Fibroblast of skin of scalp (primary cell): ENCODE data around the gene FTL. TPM values are rescaled to one million over a fixed set of nuclear protein-coding genes. Genes with fewer than 3 reads are reported as not detected.
A peak's percentile ranks its signal among the peaks of the same experiment; 100 is the strongest.
"Not testable (repeated sequence)": the region's sequence is repeated elsewhere in the genome, so short reads cannot be mapped to it uniquely, and the experiment has no call there.

Experiments used
- DNase-seq: peaks from one replicate; pipeline ENCODE4 v3.0.0-alpha.2; 2013
- polyA plus RNA-seq, 2 experiments: library from polyadenylated mRNA; unstranded; fragments of 120-200 nt; gene quantifications; one replicate each; pipeline ENCODE4 v1.2.1, GENCODE V29; 2013; ENCODE audit not compliant: insufficient read length in 2 of 2

FTL gene
- polyA plus RNA-seq (2013, experiment 1 of 2; ENCODE audit: insufficient read length), result 3,247 TPM
- polyA plus RNA-seq (2013, experiment 2 of 2; ENCODE audit: insufficient read length), result 3,009 TPM

DNA sequence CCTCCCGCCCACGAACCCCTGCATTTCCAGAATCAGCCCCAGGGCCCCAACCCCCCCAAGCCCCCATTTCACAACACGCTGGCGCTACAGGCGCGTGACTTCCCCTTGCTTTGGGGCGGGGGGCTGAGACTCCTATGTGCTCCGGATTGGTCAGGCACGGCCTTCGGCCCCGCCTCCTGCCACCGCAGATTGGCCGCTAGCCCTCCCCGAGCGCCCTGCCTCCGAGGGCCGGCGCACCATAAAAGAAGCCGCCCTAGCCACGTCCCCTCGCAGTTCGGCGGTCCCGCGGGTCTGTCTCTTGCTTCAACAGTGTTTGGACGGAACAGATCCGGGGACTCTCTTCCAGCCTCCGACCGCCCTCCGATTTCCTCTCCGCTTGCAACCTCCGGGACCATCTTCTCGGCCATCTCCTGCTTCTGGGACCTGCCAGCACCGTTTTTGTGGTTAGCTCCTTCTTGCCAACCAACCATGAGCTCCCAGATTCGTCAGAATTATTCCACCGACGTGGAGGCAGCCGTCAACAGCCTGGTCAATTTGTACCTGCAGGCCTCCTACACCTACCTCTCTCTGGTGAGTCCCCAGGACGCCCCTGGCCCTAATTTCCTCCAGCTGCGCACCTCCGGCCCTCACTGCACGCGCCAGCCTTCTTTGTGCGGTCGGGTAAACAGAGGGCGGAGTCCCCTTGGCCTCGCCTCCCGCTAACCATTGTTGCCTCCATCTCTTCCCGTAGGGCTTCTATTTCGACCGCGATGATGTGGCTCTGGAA lies at the start of gene FTL:
Gene FTL (plus strand): TSS at position 270 of the 766 bp plus-strand sequence. CDS start 199 bp downstream, at position 469.
- peak; percentile 97 for DNase-seq

DNA sequence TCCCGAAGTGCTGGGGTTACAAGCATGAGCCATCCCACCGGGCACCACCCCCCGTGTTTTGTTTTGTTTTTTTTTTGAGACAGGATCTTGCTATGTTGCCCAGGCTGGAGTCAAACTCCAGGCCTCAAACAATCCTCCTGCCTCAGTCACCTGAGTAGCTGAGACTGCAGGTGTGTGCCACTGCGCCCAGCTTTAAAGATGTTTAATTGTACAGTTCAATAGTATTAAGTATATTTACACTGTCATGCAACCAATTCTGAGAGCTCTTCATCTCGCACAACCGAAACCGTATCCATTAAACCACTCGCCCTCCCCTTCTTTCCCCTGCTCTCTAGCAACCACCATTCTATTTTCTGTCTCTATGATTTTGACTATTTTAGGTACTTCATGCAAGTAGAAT lies 49.4 kb upstream of the FTL start:
- no peak for DNase-seq

DNA sequence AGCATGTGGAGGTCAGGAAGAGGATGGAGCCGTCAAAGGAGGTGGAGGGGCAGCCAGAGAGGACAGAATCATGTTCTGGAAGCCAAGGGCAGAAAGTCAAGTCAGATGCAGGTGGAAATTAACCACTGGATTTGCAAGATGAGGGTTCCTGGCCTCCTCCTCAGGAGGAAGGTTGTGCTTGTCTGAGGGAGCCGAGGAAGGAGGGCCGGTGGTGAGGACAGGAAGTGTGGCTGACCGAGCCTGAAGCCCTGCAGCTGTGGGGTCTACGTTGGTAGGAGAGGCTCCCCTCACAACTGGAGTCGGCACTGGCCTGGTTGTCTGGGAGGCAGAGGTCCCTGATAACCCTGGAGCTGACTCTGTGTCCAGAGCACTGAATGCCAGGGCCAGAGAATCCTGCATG lies 47.0 kb upstream of the FTL start:
- no peak for DNase-seq

DNA sequence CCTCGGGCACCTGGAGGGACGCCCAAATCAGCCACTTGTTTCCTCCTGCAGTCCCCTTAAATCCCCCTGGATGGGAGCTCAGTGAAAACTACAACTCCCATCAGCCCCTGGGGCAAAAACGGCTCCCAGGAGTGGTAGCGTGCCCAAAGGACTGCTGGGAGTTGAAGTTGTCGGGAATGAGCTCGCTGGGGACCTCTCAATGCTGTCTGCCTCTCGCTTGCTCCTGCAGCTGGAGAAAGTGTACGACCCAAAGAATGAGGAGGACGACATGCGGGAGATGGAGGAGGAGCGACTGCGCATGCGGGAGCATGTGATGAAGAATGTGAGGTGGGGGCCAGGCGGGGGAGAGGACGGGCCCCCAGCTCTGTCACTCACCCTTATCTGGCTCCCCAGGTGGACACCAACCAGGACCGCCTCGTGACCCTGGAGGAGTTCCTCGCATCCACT lies 46.3 kb upstream of the FTL start:
- DNase-seq, result peak; percentile 23

DNA sequence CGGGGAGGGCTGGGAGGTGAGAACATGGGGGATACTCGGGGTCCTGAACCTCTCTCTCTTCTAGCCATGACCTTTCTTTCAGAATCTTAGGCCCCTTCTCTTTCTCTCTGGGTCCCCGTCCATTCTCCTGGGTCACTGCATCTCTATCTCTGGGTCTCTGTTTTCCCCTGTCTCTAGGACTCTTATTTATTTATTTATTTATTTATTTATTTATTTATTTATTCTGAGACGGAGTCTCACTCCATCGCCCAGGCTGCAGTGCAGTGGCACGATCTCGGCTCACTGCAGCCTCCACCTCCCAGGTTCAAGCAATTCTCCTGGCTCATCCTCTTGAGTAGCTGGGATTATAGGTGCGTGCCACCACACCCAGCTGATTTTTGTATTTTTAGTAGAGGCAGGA lies 45.8 kb upstream of the FTL start:
- not testable (repeated sequence) for DNase-seq

DNA sequence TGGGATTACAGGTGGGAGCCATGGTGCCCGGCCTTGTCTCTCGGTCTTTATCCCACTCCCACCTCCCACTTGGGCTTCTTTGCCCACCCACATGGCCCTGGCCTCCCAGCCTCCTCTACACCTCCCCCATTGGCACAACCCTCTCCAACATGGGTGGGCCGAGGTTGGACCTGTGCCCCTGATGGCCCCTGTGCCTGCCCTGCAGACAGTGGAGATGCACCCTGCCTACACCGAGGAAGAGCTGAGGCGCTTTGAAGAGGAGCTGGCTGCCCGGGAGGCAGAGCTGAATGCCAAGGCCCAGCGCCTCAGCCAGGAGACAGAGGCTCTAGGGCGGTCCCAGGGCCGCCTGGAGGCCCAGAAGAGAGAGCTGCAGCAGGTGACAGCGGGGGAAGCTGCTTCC lies 44.2 kb upstream of the FTL start:
- no peak for DNase-seq

DNA sequence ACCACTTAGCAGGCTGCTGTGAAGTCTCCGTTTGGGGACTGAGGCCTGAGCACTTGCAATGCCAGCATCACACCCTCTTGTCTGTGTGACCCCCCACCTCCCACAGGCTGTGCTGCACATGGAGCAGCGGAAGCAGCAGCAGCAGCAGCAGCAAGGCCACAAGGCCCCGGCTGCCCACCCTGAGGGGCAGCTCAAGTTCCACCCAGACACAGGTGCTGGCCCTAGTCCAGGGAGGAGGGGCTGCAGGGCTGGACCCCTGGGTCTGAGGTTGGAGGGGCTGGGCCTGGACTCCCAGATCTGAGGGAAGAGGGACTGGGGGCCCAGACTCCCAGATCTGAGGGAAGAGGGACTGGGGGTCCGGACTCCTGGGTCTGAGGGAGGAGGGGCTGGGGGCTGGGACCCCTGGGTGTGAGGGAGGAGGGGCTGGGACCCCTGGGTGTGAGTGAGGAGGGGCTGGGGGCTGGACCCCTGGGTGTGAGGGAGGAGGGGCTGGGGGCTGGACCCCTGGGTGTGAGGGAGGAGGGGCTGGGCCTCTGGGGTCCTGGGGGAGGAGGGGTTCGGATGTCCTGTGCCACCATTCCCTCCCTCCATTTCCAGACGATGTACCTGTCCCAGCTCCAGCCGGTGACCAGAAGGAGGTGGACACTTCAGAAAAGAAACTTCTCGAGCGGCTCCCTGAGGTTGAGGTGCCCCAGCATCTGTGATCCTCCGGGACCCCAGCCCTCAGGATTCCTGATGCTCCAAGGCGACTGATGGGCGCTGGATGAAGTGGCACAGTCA lies 43.2 kb upstream of the FTL start:
- no peak for DNase-seq

DNA sequence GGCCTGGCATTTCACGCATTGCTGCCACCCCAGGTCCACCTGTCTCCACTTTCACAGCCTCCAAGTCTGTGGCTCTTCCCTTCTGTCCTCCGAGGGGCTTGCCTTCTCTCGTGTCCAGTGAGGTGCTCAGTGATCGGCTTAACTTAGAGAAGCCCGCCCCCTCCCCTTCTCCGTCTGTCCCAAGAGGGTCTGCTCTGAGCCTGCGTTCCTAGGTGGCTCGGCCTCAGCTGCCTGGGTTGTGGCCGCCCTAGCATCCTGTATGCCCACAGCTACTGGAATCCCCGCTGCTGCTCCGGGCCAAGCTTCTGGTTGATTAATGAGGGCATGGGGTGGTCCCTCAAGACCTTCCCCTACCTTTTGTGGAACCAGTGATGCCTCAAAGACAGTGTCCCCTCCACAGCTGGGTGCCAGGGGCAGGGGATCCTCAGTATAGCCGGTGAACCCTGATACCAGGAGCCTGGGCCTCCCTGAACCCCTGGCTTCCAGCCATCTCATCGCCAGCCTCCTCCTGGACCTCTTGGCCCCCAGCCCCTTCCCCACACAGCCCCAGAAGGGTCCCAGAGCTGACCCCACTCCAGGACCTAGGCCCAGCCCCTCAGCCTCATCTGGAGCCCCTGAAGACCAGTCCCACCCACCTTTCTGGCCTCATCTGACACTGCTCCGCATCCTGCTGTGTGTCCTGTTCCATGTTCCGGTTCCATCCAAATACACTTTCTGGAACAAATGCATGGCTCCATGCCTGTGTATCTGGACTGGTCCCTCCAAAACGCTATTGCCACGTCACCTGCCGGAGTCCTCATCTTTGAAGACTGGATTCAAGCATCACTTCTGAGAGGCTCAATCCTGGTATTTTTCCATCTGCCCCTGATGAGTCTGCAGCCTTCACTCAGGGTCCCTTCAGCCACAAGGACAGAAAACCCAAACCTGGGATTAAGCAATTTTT lies 42.3 kb upstream of the FTL start:
- no peak for DNase-seq

DNA sequence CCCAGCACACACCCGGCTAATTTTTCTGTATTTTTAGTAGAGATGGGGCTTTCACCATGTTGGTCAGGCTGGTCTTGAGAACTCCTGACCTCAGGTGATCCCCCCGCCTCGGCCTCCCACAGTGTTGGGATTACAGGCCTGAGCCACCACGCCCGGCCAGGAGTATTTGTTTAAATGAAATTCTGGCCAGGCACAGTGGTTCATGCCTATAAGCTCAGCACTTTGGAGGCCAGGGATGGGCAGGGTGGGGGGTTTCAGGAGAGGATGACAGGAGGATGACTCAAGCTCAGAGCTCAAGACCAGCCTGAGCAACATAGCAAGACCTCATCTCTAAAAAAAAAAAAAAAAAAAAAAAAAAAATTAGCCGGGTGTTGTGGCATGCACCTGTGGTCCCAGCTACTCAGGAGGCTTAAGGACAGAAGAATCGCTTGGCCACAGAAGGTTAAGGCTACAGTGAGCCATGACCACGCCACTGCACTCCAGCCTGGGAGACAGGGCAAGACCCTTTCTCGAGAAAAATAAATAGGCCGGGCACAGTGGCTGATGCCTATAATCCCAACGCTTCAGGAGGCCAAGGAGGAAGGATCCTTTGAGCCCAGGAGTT lies 39.8 kb upstream of the FTL start:
- DNase-seq, result peak; percentile 73

DNA sequence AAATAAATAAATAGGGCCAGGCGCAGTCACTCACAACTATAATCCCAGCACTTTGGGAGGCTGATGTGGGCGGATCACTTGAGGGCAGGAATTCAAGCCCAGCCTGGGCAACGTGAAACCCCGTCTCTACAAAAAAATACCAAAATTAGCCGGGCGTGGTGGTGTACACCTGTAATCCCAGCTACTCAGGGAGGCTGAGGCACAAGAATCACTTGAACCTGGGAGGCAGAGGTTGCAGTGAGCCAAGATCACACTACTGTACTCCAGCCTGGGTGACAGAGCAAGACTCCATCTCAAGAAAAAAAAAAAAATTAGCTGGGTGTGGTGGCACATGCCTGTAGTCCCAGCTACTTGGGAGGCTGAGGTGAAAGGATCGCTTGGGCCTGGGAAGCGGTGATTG lies 39.2 kb upstream of the FTL start:
- not testable (repeated sequence) for DNase-seq

DNA sequence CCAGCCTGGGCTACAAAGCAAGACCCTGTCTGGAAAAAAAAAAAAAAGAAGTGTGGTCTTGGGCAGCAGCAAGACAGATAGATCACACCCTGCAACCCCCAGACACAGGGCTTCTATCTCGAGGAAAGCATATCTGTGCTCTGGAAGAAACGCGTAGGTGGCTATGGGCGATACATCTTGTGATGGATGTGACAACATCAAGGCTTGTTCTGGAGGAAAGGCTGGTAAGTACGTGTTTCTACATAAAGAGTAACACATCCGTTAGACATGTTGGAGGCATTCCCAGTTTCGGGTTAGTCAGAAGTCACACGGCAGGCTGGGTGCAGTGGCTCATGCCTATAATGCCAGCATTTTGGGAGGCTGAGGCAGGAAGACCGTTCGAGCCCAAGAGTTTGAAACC lies 38.2 kb upstream of the FTL start:
- DNase-seq, result peak; percentile 89

DNA sequence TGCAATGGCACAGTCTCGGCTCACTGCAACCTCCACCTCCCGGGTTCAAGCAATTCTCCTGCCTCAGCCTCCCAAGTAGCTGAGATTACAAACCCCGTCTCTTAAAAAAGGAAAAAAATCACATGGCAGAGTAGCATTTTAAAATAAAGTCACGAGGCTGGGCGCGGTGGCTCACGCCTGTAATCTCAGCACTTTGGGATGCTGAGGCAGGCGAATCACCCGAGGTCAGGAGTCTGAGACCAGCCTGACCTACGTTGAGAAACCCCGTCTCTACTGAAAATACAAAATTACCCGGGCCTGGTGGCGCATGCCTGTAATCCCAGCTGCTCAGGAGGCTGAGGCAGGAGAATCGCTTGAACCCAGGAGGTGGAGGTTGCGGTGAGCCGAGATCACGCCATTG lies 37.4 kb upstream of the FTL start:
- DNase-seq, result not testable (repeated sequence)

DNA sequence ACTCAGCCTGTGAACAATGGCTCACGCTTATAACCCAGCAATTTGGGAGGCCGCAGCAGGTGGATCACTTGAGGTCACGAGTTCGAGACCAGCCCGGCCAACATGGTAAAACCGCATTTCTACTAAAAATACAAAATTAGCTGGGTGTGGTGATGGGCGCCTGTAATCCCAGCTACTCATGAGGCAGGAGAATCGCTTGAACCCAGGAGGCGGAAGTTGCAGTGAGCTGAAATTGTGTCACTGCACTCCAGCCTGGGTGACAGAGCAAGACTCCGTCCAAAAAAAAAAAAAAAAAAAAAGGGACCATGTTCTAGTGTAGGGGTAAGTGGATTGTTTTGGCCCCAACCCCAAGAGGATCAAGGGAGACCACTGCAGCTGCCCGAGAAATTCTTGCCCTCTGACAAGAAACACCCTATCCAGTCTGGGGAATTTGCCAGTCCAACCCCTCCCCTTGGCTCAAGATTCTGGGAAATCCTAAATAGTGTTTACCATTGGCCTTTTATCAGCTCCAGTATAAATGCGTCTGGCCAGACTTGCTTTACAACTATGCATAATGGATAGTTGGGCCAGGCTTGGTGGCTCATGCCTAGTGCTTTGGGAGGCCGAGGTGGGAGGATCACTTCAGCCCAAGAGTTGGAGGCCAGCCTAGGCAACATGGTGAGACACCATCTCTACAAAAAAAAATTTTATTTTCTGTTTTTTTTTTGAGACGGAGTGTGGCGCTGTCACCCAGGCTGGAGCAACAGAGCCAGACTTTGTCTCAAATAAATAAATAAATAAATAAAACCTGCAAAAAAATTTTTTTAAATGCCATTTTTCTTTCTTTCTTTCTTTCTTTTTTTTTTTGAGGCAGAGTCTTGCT lies 36.7 kb upstream of the FTL start:
- DNase-seq, result no peak

DNA sequence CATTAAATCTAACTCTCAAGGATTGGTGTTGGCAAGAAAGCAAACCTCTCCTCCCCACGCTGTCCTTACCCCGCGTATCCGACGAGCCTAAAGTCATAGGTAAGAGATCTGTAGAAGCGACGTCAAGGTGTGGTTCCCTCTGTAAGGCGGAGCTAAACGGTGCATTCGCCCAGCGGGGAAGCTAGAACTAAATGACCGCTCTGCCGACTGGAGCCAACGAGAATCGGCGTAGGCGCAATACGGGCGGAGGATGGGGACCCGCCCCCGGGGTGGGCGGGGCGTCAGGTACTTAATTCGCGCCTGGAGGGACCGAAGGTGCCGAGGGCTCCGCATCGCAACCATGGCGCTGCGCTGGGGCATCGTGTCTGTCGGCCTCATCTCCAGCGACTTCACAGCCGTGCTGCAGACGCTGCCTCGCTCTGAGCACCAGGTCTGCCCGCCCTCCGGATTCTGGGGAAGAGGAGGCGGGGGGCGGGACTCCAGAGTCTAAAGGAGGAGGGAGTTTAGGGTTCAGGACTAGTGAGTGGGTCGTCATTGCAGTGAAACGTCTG lies 31.7 kb upstream of the FTL start, which contains the start of gene DHDH:
Gene DHDH (plus strand): TSS at position 318 of the 551 bp plus-strand sequence. CDS start 23 bp downstream, at position 341.
- peak; percentile 22 for DNase-seq

DNA sequence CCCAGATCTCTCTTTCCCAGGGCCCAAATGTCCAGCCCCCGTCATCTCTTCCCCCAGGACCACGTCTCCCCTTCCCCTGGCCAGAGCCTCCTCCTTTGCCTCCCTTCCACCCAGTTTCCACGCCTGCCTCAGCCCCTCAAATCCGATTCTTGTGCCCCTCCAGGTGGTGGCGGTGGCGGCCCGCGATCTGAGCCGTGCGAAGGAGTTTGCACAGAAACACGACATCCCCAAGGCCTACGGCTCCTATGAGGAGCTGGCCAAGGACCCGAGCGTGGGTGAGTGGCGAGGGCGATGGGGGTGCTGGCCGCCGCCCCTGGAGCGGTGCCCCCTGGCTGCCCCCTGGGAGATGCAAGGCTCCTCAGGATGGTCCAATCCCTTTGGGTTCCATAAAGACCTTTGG lies 30.3 kb upstream of the FTL start:
- no peak for DNase-seq

DNA sequence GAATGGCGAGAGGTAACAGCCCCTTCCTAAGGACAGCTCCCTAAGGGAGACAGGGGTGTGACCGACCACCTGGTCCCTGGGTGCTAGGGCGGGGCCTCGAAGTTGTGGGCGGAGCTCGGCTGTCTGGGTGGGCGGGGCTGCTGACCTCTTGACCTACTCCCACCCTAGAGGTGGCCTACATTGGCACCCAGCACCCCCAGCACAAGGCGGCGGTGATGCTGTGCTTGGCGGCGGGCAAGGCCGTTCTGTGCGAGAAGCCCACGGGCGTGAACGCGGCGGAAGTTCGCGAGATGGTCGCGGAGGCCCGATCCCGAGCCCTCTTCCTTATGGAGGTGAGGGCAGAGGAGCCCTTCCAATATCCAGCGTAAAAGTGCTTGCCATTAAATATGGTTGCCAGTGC lies 29.2 kb upstream of the FTL start:
- no peak for DNase-seq

DNA sequence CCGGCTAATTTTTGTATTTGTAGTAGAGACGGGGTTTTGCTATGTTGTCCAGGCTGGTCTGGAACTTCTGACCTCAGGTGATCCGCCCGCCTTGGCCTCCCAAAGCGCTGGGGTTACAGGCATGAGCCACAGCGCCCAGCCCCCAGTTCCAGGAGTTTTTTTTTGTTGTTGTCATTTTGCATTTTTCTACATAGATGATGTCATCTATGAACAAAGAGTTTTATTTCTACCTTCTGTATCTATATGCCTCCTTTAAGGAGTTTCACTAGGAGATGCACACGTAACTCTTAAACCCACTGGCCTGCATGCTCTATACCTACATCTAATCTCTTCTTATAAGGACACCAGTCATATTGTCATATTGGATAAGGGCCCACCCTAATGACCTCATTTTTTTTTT lies 26.9 kb upstream of the FTL start:
- no peak for DNase-seq

DNA sequence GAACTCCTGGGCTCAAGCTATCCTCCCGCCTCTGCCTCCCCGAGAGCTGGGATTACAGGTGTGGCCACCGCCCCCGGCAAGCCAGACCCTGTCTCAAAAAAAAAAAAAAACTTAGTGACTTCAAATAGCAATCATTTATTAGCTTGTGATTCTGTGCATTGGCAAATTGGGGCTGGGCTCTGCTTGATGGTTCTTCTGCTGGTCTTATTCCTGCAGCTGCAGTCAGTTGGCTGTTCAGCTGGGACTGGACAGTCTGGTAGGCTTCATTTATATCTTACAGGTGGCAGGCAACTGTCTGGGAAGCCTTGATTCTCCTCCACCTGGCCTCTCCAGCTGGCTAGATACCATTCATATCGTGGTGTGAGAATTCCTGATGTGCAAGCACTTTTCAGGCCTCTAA lies 24.2 kb upstream of the FTL start:
- no peak for DNase-seq

DNA sequence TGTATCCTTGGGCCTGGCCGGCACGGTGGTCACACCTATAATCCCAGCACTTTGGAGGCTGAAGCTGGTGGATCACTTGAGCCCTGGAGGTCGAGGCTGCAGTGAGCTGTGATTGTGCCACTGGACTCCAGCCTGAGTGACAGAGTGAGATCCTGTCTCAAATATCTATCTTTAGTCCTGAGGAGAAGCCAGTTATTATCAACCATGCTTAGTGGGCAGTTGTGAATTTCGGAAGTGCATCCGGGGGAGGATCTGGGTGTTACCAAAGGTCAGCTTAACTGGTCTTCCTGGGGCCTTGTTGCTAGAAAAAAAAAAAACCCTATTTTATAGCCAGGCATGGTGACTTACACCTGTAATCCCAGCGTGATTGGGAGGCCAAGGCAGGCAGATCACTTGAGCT lies 22.0 kb upstream of the FTL start:
- no peak for DNase-seq

DNA sequence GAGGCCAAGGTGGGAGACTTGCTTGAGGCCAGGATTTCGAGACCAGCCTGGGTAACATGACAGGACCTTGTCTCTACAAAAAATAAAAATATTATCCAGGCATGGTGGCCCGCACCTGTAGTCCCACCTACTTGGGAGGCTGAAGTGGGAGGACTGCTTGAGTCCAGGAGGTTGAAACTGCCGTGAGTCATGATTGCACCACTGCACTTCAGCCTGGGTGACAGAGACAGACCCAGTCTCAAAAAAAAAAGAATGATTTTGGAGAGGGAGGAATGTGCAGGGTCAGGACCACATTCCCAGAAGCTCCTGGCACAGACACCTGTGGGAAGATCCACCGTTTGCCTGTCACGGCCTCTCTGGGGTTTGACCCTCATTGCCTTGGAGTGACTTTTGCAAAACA lies 19.7 kb upstream of the FTL start:
- DNase-seq, result no peak

DNA sequence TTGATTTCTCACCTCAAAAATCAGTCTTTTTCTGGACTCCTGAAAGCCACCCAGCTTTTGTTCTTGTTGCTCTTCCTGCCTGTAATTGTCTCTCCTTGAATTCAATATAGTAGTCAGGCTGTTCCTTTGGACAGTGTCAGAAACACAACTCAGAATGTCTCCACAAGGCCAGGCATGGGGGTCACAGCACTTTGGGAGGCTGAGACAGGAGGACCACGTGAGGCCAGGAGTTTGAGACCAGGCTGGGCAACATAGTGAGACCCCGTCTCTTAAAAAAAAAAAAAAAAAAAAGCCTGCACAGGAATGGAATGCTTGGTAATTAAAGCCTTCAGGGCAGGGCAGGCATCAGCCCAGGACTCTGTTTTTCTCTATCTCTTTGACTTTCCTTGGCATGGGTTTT lies 19.3 kb upstream of the FTL start:
- DNase-seq, result no peak
